Thymus (tissue), 11 donors: ENCODE data around the gene CMTM4. TPM values are rescaled to one million over a fixed set of nuclear protein-coding genes. Genes with fewer than 3 reads are reported as not detected.
"Not testable (repeated sequence)": the region's sequence is repeated elsewhere in the genome, so short reads cannot be mapped to it uniquely, and the experiment has no call there.

Experiments used
- DNase-seq, 9 donors: peaks; one replicate each; pipeline ENCODE4 v3.0.0-alpha.2; 2013; ENCODE audit warnings: low spot score in 9 of 9, low read depth in 6 of 9, missing footprints in 1 of 9
- H3K27ac ChIP-seq, 2 donors: one replicate each; pipeline ENCODE4 v1.5.1; 2013; ENCODE audit warnings: control low read depth in 1 of 2, low read depth in 1 of 2, low read length in 1 of 2, mild to moderate bottlenecking in 1 of 2, moderate library complexity in 1 of 2
- H3K27me3 ChIP-seq, 2 donors: one replicate each; pipeline ENCODE4 v1.5.1; 2013; ENCODE audit warnings: low read length in 1 of 2; ENCODE audit not compliant: control insufficient read depth in 2 of 2, insufficient read depth in 1 of 2
- H3K36me3 ChIP-seq, 2 donors: one replicate each; pipeline ENCODE4 v1.5.1; 2013; ENCODE audit warnings: low read length in 1 of 2, mild to moderate bottlenecking in 1 of 2, moderate library complexity in 1 of 2; ENCODE audit not compliant: control insufficient read depth in 2 of 2, insufficient read depth in 2 of 2
- H3K4me1 ChIP-seq, 2 donors: one replicate each; pipeline ENCODE4 v1.5.1; 2013; ENCODE audit warnings: low read length in 2 of 2; ENCODE audit not compliant: control insufficient read depth in 2 of 2, insufficient read depth in 2 of 2
- H3K4me3 ChIP-seq, 2 donors: one replicate each; pipeline ENCODE4 v1.5.1; 2013; ENCODE audit warnings: low read length in 2 of 2, control low read depth in 1 of 2, mild to moderate bottlenecking in 1 of 2
- H3K9me3 ChIP-seq, 2 donors: one replicate each; pipeline ENCODE4 v1.5.1; 2013; ENCODE audit warnings: low read length in 1 of 2, mild to moderate bottlenecking in 1 of 2; ENCODE audit not compliant: control insufficient read depth in 2 of 2, insufficient read depth in 1 of 2
- WGBS: extraction: QIAGEN DNeasy Blood & Tissue Kit; methylation state at CpG from one replicate; pipeline ENCODE4 v1.1.7; 2013; 5-methylcytosine and 5-hydroxymethylcytosine counted together
- polyA plus RNA-seq: library from polyadenylated mRNA; stranded (reverse); fragments of 200-250 nt; gene quantifications from one replicate; pipeline ENCODE4 v1.2.3, GENCODE V29; 2013
- total RNA-seq: library from RNA; stranded (reverse); fragments of 120-200 nt; gene quantifications from one replicate; pipeline ENCODE4 v1.2.4, GENCODE V29; 2013
- donor health status: healthy.

Gene CMTM4
- total and polyA plus RNA-seq, 2 donors: 2.2 to 3.4 TPM

DNA sequence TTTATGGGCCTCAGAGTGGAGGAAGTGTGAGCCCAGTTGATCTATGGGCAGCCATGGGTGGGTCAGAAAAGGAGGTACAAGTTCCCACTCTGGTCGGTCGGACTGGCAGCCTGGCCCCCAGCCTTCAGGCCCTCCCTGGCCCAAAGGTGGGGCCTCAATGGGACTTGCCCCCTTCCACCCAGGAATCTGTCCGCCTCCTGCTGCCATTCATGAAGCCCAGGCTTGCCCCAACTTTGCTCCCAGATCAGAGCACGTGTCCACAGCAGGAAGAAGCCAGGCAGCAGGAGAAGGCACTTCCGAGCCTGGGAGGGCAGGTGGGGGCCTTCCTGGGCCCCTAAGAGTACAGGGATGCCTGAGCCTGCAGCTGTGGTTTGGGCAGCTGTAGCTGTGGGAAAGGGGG lies 95.1 kb downstream of the CMTM4 start:
- DNase-seq: no peak
- Histone ChIP-seq H3K4me3 (no peak overlapping the region), H3K27ac (no peak overlapping the region), H3K27me3 (no peaks in the 10 kb centered on the region), H3K36me3 (no peaks in the 10 kb centered on the region), H3K4me1 (peaks cover 21 to 34% of the 10 kb centered on the region in 2 donors), H3K9me3 (peaks cover 0 to 19% of the 10 kb centered on the region in 2 donors)
- WGBS: 89% methylated on average over 5 of the region's 5 CpGs

DNA sequence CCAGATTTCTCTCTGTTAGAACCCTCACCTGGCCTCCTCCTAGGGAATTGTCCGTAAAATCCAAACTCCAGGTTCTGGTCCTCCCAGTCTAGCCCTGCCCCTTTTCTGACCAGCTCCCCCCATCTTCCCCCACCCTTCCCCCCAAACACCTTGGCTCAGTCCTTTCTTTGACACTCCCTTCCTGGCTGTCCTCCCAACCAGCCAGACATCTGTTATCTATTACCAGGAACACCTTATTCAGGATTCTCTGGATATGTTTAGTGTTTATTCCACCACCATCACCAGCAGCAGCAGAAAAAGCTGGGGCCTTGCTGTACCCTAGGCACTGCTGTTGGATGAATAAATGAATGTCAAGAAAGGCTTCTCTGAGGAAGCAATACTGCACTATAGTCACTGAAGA lies 96.1 kb downstream of the CMTM4 start:
- Histone ChIP-seq H3K4me1 (peaks cover 11 to 24% of the 10 kb centered on the region in 2 donors), H3K27ac (no peak overlapping the region), H3K4me3 (no peak overlapping the region), H3K27me3 (no peaks in the 10 kb centered on the region), H3K36me3 (no peaks in the 10 kb centered on the region), H3K9me3 (peaks cover 0 to 15% of the 10 kb centered on the region in 2 donors)
- WGBS: 100% methylated on average over 1 of the region's 1 CpG
- no peak for DNase-seq

DNA sequence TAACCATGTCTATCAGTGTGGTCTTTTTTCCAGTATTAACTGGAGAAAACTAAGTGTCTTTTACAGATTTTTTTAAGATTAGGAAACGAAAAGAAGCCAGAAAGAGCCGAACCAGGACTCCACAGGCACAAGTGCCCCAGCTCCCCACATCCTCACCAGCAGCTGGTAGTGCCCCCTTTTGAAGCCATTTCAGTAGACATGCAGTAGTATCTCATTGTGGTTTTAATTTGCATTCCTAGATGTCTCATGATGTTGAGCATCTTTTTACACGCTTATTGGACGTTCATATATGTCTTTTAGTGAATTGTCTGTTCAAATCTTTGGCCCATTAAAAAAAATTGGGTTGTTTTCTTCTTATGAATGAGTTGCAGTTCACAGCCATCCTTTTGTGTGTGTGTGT lies 96.8 kb downstream of the CMTM4 start:
- 62% methylated on average over 4 of the region's 4 CpGs for WGBS
- no peak overlapping the region for H3K27ac ChIP-seq
- no peak overlapping the region for H3K4me3 ChIP-seq
- DNase-seq: peak in 1 of 9 donors; percentile 57
- peaks cover 0 to 15% of the 10 kb centered on the region in 2 donors for H3K9me3 ChIP-seq
- H3K27me3 ChIP-seq: no peaks in the 10 kb centered on the region
- H3K4me1 ChIP-seq: peaks cover 9 to 24% of the 10 kb centered on the region in 2 donors
- no peaks in the 10 kb centered on the region for H3K36me3 ChIP-seq

DNA sequence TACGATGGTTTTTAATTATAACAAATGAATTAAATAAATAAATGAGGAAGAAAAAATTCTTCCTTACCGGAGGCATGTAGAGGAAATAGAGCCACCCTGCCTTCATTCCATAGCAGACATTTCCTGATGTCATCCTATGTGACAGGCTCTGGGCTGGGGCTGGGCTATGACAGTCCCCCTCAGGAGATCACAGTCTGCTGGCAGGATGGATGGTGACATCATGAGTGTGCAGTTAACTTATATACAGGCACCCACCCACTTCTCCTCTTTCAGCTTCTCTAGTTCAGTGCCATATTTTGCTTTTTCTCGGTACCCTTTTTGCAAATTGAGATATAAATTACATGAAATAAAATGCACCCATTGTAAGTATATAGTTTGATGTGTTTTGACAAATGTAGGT lies 98.4 kb downstream of the CMTM4 start:
- no peak for DNase-seq
- no peaks in the 10 kb centered on the region for H3K36me3 ChIP-seq
- no peak overlapping the region for H3K4me3 ChIP-seq
- WGBS: 84% methylated on average over 3 of the region's 3 CpGs
- no peak overlapping the region for H3K27ac ChIP-seq
- H3K9me3 ChIP-seq: peaks cover 0 to 15% of the 10 kb centered on the region in 2 donors
- no peaks in the 10 kb centered on the region for H3K27me3 ChIP-seq
- peaks cover 2 to 12% of the 10 kb centered on the region in 2 donors for H3K4me1 ChIP-seq

DNA sequence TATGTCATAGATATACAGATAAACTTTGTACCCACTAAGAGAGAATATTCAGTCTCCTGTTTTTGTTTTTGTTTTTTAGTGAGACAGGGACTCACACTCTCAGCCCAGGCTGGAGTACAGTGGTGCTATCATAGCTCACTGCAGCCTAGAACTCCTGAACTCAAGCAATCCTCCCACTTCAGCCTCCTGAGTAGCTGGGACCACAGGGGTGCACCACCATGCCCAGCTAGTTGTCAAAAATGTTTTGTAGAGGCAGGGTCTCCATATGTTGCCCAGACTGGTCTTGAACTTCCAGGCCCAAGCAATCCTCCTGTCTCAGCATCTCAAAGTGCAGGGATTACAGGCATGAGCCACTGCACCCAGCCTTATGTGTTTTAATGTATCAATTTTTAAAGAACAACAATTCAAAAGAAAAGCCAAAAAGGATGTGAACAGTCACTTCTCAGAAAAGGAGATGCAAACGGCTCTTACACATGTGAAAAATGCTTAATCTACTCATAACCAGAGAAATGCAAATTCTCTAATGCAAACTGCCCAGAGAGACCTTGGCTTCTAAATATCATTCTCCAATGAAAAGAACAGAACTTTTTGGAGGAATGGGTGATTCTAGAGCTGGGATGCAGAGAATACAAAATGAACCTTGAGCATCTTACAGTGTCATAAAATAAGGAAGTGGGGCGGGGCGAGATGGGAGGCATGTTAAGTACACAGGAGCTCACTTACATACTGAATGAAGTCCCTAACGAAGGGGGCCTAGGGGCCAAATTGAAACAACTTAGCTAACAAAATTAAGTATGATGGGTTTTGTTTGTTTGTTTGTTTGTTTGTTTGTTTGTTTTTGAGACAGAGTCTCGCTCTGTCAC lies 99.3 kb downstream of the CMTM4 start:
- Histone ChIP-seq H3K27ac (no peak overlapping the region), H3K4me3 (no peak overlapping the region), H3K9me3 (peaks cover 0 to 15% of the 10 kb centered on the region in 2 donors), H3K27me3 (no peaks in the 10 kb centered on the region), H3K36me3 (no peaks in the 10 kb centered on the region), H3K4me1 (peaks cover 2 to 11% of the 10 kb centered on the region in 2 donors)
- 89% methylated on average over 5 of the region's 5 CpGs for WGBS
- DNase-seq: no peak

DNA sequence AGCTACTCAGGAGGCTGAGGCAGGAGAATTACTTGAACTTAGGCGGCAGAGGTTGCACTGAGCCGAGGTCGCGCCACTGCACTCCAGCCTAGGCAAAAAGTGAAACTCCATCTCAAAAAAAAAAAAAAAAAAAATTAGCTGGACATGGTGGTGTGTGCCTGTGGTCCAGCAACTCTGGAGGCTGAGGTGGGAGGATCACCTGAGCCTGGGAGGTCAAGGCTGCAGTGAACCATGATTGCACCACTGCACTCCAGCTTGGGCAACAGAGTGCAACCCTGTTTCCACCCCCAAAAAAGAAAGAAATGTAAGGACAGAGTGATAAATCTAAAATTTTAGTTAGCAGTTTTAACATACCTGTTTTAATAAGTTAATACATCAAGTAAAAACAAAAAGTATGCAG lies 100.0 kb downstream of the CMTM4 start:
- not testable (repeated sequence) for H3K4me3 ChIP-seq, DNase-seq, H3K27ac ChIP-seq, H3K27me3 ChIP-seq, H3K36me3 ChIP-seq, H3K9me3 ChIP-seq
- WGBS: 98% methylated on average over 4 of the region's 4 CpGs
- H3K4me1 ChIP-seq: peaks cover 2 to 11% of the 10 kb centered on the region in 2 donors

DNA sequence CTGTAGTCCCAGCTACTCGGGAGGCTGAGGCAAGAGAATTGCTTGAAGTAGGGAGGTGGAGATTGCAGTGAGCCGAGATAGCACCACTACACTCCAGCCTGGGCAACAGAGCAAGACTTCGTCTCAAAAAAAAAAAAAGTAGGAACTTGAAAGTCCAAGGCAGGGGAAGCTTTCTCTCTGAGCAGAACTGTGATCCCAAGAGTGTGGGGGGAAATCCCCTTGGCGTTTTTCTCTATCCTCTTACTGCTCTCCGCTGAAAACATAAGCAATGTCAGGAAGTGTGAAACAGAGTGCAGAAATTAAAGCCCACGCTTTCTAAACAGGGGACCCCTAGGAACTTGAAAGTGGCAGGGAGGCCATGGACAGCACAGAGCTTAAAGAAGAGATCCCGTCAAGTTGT lies 101.8 kb downstream of the CMTM4 start:
- 85% methylated on average over 7 of the region's 7 CpGs for WGBS
- H3K4me1 ChIP-seq: peaks cover 9 to 16% of the 10 kb centered on the region in 2 donors
- H3K4me3 ChIP-seq: no peak overlapping the region
- no peaks in the 10 kb centered on the region for H3K27me3 ChIP-seq
- no peak for DNase-seq
- no peak overlapping the region for H3K27ac ChIP-seq
- no peaks in the 10 kb centered on the region for H3K9me3 ChIP-seq
- no peaks in the 10 kb centered on the region for H3K36me3 ChIP-seq

DNA sequence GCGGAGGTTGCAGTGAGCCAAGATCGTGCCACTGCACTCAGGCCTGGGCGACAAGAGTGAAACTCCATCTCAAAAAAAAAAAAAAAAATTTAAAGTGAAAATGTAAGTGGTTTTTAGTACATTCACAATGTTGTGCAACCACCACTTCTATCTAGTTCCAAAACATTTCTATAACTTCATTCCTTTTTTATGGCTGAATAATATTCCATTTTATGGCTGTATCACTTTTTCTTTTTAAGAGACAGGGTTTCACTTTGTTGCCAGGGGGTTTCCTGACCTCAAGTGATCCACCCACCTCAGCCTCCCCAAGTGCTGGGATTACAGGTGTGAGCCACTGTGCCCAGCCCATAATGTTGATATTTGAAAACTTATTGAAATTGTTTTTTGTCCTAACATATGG lies 103.7 kb downstream of the CMTM4 start:
- no peak for DNase-seq
- no peaks in the 10 kb centered on the region for H3K9me3 ChIP-seq
- no peak overlapping the region for H3K27ac ChIP-seq
- no peaks in the 10 kb centered on the region for H3K27me3 ChIP-seq
- no peaks in the 10 kb centered on the region for H3K36me3 ChIP-seq
- WGBS: over 99% methylated on average over 3 of the region's 3 CpGs
- peaks cover 8 to 25% of the 10 kb centered on the region in 2 donors for H3K4me1 ChIP-seq
- H3K4me3 ChIP-seq: no peak overlapping the region

DNA sequence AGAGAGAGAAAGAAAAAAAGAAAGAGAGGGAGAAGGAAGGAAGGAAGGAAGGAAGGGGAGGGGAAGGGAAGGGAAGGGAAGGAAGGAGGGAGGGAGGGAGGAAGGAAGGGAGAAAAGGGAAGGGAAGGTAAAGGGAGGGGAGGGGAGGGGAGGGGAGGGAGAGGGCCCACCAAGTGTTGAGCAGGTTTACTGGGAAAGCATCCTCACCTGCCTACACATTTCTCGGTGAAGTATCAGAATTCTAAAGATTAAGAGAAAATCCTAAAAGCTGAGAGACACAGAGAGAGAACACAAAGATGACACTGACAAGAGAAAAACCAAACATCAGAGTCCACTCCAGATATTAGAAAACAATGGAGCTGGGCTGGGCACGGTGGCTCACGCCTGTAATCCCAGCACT lies 104.3 kb downstream of the CMTM4 start:
- Histone ChIP-seq H3K9me3 (no peaks in the 10 kb centered on the region), H3K27me3 (no peaks in the 10 kb centered on the region), H3K27ac (no peak overlapping the region), H3K4me3 (no peak overlapping the region), H3K36me3 (no peaks in the 10 kb centered on the region), H3K4me1 (peaks cover 12 to 31% of the 10 kb centered on the region in 2 donors)
- no peak for DNase-seq
- WGBS: 97% methylated on average over 3 of the region's 3 CpGs
